ENCODE measurements around the gene EML6. TPM values are rescaled to one million over a fixed set of nuclear protein-coding genes. Genes with fewer than 3 reads are reported as not detected.

Gene EML6
- total RNA-seq, 2 donors from 2014 or later, result 1.4 to 2.1 TPM

- DNase-seq, result no peak
- Mint-ChIP-seq H3K9me3 (no peaks in the 10 kb centered on the region), H3K36me3 (ENCODE audit: low read depth) (no peaks in the 10 kb centered on the region), H3K27me3 (ENCODE audit: insufficient read depth) (peaks cover 3% of the 10 kb centered on the region), H3K4me1 (peaks cover 13% of the 10 kb centered on the region), H3K4me3 (no peak overlapping the region), H3K27ac (no peak overlapping the region)
- Histone ChIP-seq H3K27ac (ENCODE audit: low read depth, low read length) (no peak overlapping the region), H3K4me3 (ENCODE audit: low read length) (no peak overlapping the region), H3K27me3 (ENCODE audit: control insufficient read depth, insufficient read depth, low read length, poor library complexity, severe bottlenecking) (no peaks in the 10 kb centered on the region), H3K9ac (ENCODE audit: extremely low read depth, low read length, poor library complexity, severe bottlenecking) (no peak overlapping the region), H3K4me1 (ENCODE audit: control insufficient read depth, insufficient read depth, low read length) (no peaks in the 10 kb centered on the region), H3K36me3 (ENCODE audit: control insufficient read depth, insufficient read depth, low read length) (no peaks in the 10 kb centered on the region), H3K9me3 (ENCODE audit: control insufficient read depth, low read length) (no peaks in the 10 kb centered on the region)
- TF ChIP-seq CTCF (conservative IDR thresholded peaks at IDR 0.05), result no peak
- 90 to 96% methylated on average over 2 of the region's 2 CpGs for WGBS, 2 experiments (ENCODE audit: insufficient coverage in 1 of 2, insufficient read length in 1 of 2)
Observed at GRCh38 chr2:54818226-54818625, 94.8 kb downstream of the EML6 start.

- WGBS, 2 experiments (ENCODE audit: insufficient coverage in 1 of 2, insufficient read length in 1 of 2), result 48 to 55% methylated on average over 3 of the region's 3 CpGs
- peaks cover 9% of the 10 kb centered on the region for H3K27me3 Mint-ChIP-seq (ENCODE audit: insufficient read depth)
Observed at GRCh38 chr2:54820558-54820957, 97.1 kb downstream of the EML6 start.

GRCh38 chr2:54824567-54824966 is 101.1 kb downstream of the EML6 start:
- no peaks in the 10 kb centered on the region for H3K36me3 ChIP-seq (ENCODE audit: control insufficient read depth, insufficient read depth, low read length)
- no peak for DNase-seq
- Mint-ChIP-seq H3K27ac (no peak overlapping the region), H3K4me3 (no peak overlapping the region), H3K36me3 (ENCODE audit: low read depth) (no peaks in the 10 kb centered on the region), H3K9me3 (no peaks in the 10 kb centered on the region), H3K27me3 (ENCODE audit: insufficient read depth) (peaks cover 12% of the 10 kb centered on the region), H3K4me1 (peaks cover 11% of the 10 kb centered on the region)
- H3K4me1 ChIP-seq (ENCODE audit: control insufficient read depth, insufficient read depth, low read length), result no peaks in the 10 kb centered on the region
- TF ChIP-seq CTCF (conservative IDR thresholded peaks at IDR 0.05), result no peak
- no peak overlapping the region for H3K9ac ChIP-seq (ENCODE audit: extremely low read depth, low read length, poor library complexity, severe bottlenecking)
- no peak overlapping the region for H3K27ac ChIP-seq (ENCODE audit: low read depth, low read length)
- H3K27me3 ChIP-seq (ENCODE audit: control insufficient read depth, insufficient read depth, low read length, poor library complexity, severe bottlenecking), result no peaks in the 10 kb centered on the region
- WGBS, 2 experiments (ENCODE audit: insufficient coverage in 1 of 2, insufficient read length in 1 of 2), result 87 to 91% methylated on average over 4 of the region's 4 CpGs
- no peaks in the 10 kb centered on the region for H3K9me3 ChIP-seq (ENCODE audit: control insufficient read depth, low read length)
- H3K4me3 ChIP-seq (ENCODE audit: low read length), result no peak overlapping the region

More at GRCh38 chr2:54820558-54820957, 97.1 kb downstream of the EML6 start:
- TF ChIP-seq CTCF (conservative IDR thresholded peaks at IDR 0.05), result no peak
- H3K27ac ChIP-seq (ENCODE audit: low read depth, low read length), result no peak overlapping the region
- Mint-ChIP-seq H3K27ac (no peak overlapping the region), H3K9me3 (no peaks in the 10 kb centered on the region), H3K4me1 (peaks cover 5% of the 10 kb centered on the region), H3K4me3 (no peak overlapping the region), H3K36me3 (ENCODE audit: low read depth) (no peaks in the 10 kb centered on the region)
- H3K4me1 ChIP-seq (ENCODE audit: control insufficient read depth, insufficient read depth, low read length), result no peaks in the 10 kb centered on the region
- no peak overlapping the region for H3K4me3 ChIP-seq (ENCODE audit: low read length)
- no peaks in the 10 kb centered on the region for H3K9me3 ChIP-seq (ENCODE audit: control insufficient read depth, low read length)
- no peak for DNase-seq
- H3K27me3 ChIP-seq (ENCODE audit: control insufficient read depth, insufficient read depth, low read length, poor library complexity, severe bottlenecking), result no peaks in the 10 kb centered on the region
- no peaks in the 10 kb centered on the region for H3K36me3 ChIP-seq (ENCODE audit: control insufficient read depth, insufficient read depth, low read length)
- H3K9ac ChIP-seq (ENCODE audit: extremely low read depth, low read length, poor library complexity, severe bottlenecking), result no peak overlapping the region

Measured in endodermal cell (in vitro differentiated cells).